PFSK-1 (cell line): ENCODE results near the gene RSPO4.

ENCODE experiments used
- FOXP2 ChIP-seq: optimal IDR thresholded peaks from 2 replicates; pipeline ENCODE3; 2011; ENCODE audit warnings: borderline replicate concordance, control low read depth, inconsistent platforms; ENCODE audit not compliant: insufficient read depth; ENCODE audit errors: extremely low read length, extremely low read depth
- POLR2AphosphoS5 ChIP-seq: IDR thresholded peaks from 2 replicates; pipeline ENCODE4 v1.6.1; 2012; ENCODE audit warnings: low read depth, mild to moderate bottlenecking, control low read depth, low read length, moderate library complexity
- SIN3A ChIP-seq: IDR thresholded peaks from 2 replicates; pipeline ENCODE4 v1.6.1; 2012; ENCODE audit warnings: mild to moderate bottlenecking, low read length, moderate library complexity, borderline replicate concordance; ENCODE audit not compliant: insufficient read depth
- TAF1 ChIP-seq: IDR thresholded peaks from 2 replicates; pipeline ENCODE4 v1.6.1; 2012; ENCODE audit warnings: low read length, control low read depth, borderline replicate concordance; ENCODE audit not compliant: insufficient read depth
- TF ChIP-seq, protein P1 (sequence below), 2 experiments: IDR thresholded peaks; 2 replicates each; pipeline versions ENCODE4 v1.6.1 to v1.8.0; 2011 to 2012; ENCODE audit warnings: low read depth in 2 of 2, low read length in 2 of 2, control low read depth in 1 of 2, inconsistent platforms in 1 of 2, mild to moderate bottlenecking in 1 of 2, moderate library complexity in 1 of 2; ENCODE audit not compliant: insufficient read depth in 1 of 2

DNA sequence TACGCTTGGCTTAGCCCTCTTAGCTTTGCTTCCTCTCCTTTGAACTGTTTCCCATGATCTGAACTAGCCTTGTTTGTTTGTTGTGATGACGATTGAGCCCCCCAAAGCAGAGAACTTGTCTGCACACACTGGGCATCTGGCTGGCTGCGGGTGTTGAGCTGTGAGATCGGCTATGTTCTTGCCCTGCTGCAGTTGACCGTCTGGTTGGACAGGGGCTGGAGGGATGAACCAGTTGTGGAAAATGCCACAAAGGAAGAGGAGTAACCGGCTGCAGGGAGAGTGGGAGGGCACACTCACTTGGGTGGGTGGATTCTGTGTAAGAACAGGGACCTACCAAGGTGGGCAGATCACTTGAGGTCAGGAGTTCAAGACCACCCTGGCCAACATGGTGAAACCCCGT is 12.4 kb upstream of the RSPO4 start:
- TF ChIP-seq, protein P1, sequence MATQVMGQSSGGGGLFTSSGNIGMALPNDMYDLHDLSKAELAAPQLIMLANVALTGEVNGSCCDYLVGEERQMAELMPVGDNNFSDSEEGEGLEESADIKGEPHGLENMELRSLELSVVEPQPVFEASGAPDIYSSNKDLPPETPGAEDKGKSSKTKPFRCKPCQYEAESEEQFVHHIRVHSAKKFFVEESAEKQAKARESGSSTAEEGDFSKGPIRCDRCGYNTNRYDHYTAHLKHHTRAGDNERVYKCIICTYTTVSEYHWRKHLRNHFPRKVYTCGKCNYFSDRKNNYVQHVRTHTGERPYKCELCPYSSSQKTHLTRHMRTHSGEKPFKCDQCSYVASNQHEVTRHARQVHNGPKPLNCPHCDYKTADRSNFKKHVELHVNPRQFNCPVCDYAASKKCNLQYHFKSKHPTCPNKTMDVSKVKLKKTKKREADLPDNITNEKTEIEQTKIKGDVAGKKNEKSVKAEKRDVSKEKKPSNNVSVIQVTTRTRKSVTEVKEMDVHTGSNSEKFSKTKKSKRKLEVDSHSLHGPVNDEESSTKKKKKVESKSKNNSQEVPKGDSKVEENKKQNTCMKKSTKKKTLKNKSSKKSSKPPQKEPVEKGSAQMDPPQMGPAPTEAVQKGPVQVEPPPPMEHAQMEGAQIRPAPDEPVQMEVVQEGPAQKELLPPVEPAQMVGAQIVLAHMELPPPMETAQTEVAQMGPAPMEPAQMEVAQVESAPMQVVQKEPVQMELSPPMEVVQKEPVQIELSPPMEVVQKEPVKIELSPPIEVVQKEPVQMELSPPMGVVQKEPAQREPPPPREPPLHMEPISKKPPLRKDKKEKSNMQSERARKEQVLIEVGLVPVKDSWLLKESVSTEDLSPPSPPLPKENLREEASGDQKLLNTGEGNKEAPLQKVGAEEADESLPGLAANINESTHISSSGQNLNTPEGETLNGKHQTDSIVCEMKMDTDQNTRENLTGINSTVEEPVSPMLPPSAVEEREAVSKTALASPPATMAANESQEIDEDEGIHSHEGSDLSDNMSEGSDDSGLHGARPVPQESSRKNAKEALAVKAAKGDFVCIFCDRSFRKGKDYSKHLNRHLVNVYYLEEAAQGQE (IDR thresholded peaks at IDR 0.05; ENCODE audit: insufficient read depth in 1 of 2, low read depth in 2 of 2, low read length in 2 of 2), result no peak
- TF ChIP-seq POLR2AphosphoS5 (no peak), SIN3A (no peak), TAF1 (no peak), FOXP2 (no peak)
